Measurements from ENCODE around the gene SH3GL1.

The SH3GL1 gene

GRCh38 chr19:4400135-4400936, at the start of gene SH3GL1:
SH3GL1 (minus strand) TSS chr19:4400547; CDS start chr19:4400368, 179 bp downstream.
- no peak for FAIRE-seq

DNA sequence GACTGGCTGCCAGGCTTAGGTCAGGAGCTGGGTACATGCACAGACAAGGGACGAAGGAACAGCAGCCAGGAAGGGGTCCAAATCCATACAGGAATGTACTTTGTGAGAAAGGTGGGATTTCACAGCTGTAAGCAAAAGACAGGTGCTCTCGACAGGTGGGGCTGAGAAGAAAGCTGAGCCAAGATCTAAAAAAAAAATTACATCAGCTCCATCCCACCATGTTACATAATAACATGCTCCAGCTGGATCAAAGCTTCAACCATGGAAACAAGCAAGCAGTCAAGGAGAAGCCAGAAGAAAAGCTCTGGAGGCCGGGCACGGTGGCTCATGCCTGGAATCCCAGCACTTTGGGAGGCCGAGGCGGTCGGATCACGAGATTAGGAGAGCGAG, 49.3 kb upstream of the SH3GL1 start:
- no peak for FAIRE-seq

- no peak for FAIRE-seq
Observed at GRCh38 chr19:4449022-4449638, 48.8 kb upstream of the SH3GL1 start.

GRCh38 chr19:4448147-4448985, 48.0 kb upstream of the SH3GL1 start:
- FAIRE-seq: no peak

- FAIRE-seq: no peak
Observed at GRCh38 chr19:4447327-4448146, 47.2 kb upstream of the SH3GL1 start.

DNA sequence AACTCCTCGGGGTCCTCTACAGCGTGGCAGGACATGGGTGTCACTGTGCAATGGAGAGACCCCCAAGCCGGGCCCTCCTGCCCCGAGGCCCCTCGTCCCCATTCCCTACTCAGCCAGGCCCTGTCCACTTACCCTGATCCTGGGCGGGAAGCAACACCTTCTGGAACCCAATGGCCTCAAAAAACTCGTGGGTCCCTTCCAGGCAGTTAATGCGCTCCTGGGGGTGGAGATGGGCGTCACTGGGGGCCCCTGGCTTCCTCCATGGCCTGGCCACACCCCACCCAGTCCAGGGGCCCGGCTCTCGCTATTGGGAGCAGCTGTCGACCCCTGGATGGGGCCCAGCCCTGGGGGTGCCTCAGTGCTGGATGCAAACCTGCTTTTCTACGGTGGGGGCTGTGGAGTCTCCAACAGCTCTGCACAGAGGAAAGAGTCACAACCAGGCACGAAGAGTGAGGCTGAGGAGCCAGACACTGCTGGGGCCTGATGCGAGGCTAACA, 46.4 kb upstream of the SH3GL1 start:
- FAIRE-seq: no peak

- FAIRE-seq: no peak
Observed at GRCh38 chr19:4445963-4446703, 45.8 kb upstream of the SH3GL1 start.

DNA sequence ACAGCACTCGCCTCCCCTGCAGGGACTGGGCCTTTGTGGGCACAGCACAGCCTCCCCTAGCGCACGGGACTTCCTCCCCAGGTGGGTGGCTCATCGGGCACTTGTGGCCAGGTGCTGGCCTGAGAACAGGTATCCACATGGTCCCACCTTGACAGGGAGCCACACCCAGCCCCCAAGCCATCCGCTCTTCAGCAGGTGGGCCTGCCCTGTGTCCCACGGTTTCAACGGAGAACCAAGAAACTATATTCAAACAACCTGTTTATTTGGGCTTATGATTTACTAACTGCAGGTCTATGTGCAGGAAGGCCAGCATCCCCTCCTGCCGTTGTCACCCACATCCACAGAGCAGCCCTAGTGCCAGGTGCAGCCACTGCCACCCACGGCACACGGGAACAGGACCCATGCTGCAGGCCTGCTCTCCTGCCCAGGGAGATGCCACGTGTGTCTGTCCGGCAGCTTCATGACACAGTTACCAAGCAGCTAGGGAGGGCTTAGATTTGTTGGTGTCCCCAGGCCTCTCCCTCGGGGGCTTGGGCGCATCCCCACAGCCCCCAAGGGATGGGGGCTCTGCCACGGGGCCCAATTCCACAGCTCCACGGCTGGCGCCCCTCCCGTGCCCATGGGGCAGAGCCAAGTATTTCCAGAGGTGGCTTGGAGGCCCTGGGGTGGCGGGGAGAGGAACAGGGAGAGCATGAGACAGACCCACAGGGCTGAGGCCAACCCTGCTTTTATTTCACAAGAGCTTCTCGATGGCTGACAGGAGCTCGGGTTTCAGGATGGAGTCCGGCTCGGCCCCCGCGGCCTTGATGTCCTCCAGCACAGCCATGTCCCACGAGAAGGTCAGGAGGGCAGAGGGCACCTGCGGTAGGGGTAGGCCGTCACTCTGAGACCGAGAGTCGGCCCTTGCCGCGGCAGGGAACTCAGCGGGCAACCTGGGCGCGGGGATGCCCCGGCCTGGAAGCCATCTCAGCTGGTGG, 44.7 kb upstream of the SH3GL1 start:
- FAIRE-seq: no peak

DNA sequence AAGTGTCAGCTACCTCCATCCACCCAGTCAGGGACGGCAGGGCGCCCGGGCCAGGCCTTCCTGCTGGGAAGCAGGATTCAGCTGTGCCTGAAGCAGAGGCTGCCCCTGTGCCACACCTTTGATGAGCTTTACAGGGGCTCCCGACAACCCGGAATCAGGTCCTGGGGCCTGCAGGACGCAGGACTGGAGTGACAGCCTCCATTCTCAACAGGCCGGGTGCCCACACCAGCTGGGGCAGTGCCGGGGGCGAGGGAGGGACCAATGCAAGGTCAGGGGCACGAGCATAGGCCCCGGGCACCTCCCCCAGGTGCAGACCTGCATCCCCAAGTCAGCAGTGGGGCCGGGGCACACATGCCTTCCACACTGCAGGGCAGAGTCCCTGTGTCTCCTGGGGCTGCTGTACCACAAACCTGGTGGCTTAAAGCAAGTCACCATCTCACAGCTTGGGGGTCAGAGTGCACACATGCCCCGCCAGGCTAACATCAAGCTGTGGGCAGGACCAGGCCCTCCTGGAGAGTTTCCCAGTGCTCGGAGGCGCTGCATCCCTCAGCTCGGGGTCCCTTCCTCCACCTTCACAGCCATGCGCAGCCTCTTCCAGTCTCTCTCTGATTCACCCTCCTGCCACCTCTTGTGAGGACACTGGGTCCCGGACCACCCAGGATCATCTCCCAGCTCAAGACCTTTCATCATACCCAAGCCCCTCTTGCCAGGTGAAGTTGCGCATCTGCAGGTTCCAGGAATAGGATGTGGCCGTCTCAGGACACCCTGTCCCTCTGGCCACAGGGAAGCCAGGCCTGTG, 43.8 kb upstream of the SH3GL1 start:
- FAIRE-seq: no peak

GRCh38 chr19:4443188-4443587, 42.8 kb upstream of the SH3GL1 start:
- FAIRE-seq: no peak

GRCh38 chr19:4442819-4443146, 42.4 kb upstream of the SH3GL1 start:
- FAIRE-seq: no peak

DNA sequence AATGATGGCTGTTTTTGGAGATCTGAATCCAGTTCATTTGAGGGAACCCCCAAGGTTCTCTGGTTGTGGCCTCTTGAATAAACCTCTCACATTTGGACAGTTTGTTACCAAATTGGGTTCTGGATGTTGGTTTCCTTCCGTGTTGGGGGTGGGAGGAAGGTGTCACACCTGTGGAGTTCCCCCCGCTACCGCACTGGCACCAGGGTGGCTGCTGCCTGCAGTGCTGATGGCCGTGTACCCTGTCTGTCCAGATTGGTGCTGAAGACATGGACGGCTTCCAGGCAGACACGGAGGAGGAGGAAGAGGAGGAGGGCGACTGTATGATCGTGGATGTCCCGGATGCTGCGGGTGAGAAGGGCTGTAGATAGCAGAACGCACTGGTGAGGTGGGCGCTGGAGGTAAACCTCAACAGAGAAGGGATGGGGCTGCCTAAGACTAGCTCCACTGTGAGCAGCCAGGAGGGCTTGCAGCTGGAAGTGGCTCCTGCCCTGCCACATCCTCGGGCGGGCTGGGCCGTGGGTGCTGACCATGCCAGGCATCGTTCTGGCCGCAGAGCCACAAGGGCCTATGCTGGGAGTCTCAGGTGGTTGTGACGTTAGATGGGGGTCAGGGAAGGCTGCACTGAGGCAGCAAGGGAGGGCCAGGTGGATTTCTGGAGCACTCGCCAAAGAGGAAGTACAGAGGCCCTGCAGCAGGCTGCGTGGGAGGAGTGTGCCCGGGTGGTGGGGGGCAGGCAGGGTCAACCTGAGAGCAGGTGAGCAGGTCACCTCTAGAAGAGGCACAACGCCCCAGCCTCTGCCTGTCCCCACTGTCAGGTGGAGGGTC, 41.9 kb upstream of the SH3GL1 start:
- no peak for FAIRE-seq

GRCh38 chr19:4439243-4439642, 38.9 kb upstream of the SH3GL1 start:
- FAIRE-seq: no peak

DNA sequence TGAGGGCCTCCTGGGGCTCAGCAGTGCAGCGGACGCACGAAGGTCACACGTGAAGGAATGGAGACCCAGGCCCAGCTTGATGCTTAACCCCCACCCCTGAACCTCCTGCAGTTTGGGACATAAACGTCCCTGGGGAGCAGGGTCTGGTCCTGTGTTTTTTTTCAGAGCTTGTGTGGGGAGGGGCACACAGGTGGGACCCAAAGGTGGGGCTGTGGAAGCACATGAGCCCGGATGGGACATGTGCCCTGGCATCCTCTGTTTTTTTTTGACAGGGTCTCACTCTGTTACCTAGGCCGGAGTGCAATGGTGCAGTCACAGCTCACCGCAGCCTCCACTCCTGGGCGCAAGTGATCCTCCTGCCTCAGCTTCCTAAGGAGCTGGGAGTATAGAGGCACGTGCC, 36.8 kb upstream of the SH3GL1 start:
- no peak for FAIRE-seq

GRCh38 chr19:4436231-4436630, 35.9 kb upstream of the SH3GL1 start:
- FAIRE-seq: no peak

GRCh38 chr19:4434391-4434790, 34.0 kb upstream of the SH3GL1 start:
- FAIRE-seq: no peak

DNA sequence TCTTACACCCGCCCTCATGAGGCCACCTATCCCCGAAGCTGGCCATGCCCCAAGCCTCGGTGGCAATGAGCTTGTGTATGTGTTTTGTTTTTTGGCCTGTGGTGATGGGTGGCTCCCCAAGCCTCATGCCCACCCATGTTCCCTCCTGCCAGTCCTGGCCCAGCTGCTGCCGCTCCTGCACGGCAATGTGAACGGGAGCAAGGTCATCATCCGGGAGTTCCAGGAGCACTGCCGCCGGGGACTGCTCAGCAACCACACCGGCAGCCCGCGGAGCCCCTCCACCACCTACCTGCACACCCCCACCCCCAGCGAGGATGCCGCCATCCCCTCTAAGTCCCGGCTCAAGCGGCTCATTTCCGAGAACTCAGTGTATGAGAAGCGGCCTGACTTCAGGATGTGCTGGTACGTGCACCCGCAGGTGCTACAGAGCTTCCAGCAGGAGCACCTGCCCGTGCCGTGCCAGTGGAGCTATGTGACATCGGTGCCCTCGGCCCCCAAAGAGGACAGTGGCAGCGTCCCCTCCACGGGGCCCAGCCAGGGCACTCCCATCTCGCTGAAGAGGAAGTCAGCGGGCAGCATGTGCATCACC, 32.7 kb upstream of the SH3GL1 start:
- FAIRE-seq: no peak
